MM.1S (cell line): ENCODE data around the gene VAC14.

Experiments
- DNase-seq: peaks from one replicate; pipeline ENCODE4 v3.0.0-alpha.2; 2015
- H2AFZ ChIP-seq: fragments of 300-600 bp; sonication (generic); 2 replicates; pipeline ENCODE4 v1.6.0; 2016; ENCODE audit warnings: antibody characterized with exemption, low read length
- H3F3A ChIP-seq: fragments of 300-600 bp; sonication (generic); 2 replicates; pipeline ENCODE4 v1.6.1; 2016; ENCODE audit warnings: mild to moderate bottlenecking, antibody characterized with exemption, low read length, moderate library complexity, mixed read lengths; ENCODE audit not compliant: insufficient read depth
- H3K27ac ChIP-seq: fragments of 300-600 bp; sonication (generic); 2 replicates; pipeline ENCODE4 v1.5.1; 2016; ENCODE audit warnings: mild to moderate bottlenecking, low read length
- H3K27me3 ChIP-seq: fragments of 300-600 bp; sonication (generic); replicated peaks from 2 replicates; pipeline ENCODE4 v1.6.0; 2016; ENCODE audit warnings: low read length; ENCODE audit not compliant: insufficient read depth
- H3K36me3 ChIP-seq: fragments of 300-600 bp; sonication (generic); replicated peaks from 2 replicates; pipeline ENCODE4 v1.6.1; 2016; ENCODE audit warnings: mild to moderate bottlenecking, low read length, mixed read lengths; ENCODE audit not compliant: insufficient read depth
- H3K4me1 ChIP-seq: fragments of 300-600 bp; sonication (generic); 2 replicates; pipeline ENCODE4 v1.6.1; 2016; ENCODE audit warnings: low read length, mixed read lengths
- H3K4me2 ChIP-seq: fragments of 300-600 bp; sonication (generic); 2 replicates; pipeline ENCODE4 v1.6.0; 2016; ENCODE audit warnings: low read depth, low read length
- H3K4me3 ChIP-seq: fragments of 300-600 bp; sonication (generic); 2 replicates; pipeline ENCODE4 v1.5.1; 2016; ENCODE audit warnings: low read length, mixed read lengths
- H3K79me2 ChIP-seq: fragments of 300-600 bp; sonication (generic); 2 replicates; pipeline ENCODE4 v1.6.1; 2016; ENCODE audit warnings: mixed run types, low read length, mixed read lengths
- H3K9ac ChIP-seq: fragments of 300-600 bp; sonication (generic); 2 replicates; pipeline ENCODE4 v1.6.1; 2016; ENCODE audit warnings: low read length, mixed read lengths
- H3K9me2 ChIP-seq: fragments of 300-600 bp; sonication (generic); replicated peaks from 2 replicates; pipeline ENCODE4 v1.6.1; 2016; ENCODE audit warnings: mild to moderate bottlenecking, low read length, mixed read lengths; ENCODE audit not compliant: insufficient read depth
- H3K9me3 ChIP-seq: fragments of 300-600 bp; sonication (generic); replicated peaks from 2 replicates; pipeline ENCODE4 v1.6.1; 2016; ENCODE audit warnings: mild to moderate bottlenecking, low read length, mixed read lengths; ENCODE audit not compliant: insufficient read depth
- H4K20me1 ChIP-seq: fragments of 300-600 bp; sonication (generic); 2 replicates; pipeline ENCODE4 v1.6.1; 2016; ENCODE audit warnings: mild to moderate bottlenecking, low read length, moderate library complexity, mixed read lengths; ENCODE audit not compliant: insufficient read depth
- CTCF ChIP-seq: fragments of 300-600 bp; sonication (generic); IDR thresholded peaks from 2 replicates; pipeline ENCODE4 v1.5.1; 2016; ENCODE audit warnings: antibody characterized with exemption, low read length, mixed read lengths
- EZH2 ChIP-seq: fragments of 300-600 bp; sonication (generic); optimal IDR thresholded peaks from 2 replicates; pipeline ENCODE3; 2017; ENCODE audit warnings: low read depth, mild to moderate bottlenecking, antibody characterized with exemption, low read length, mixed read lengths
- EZH2phosphoT487 ChIP-seq: fragments of 300-600 bp; sonication (generic); IDR thresholded peaks from 2 replicates; pipeline ENCODE4 v1.6.1; 2018; ENCODE audit warnings: antibody characterized with exemption, low read length

VAC14 gene

DNA sequence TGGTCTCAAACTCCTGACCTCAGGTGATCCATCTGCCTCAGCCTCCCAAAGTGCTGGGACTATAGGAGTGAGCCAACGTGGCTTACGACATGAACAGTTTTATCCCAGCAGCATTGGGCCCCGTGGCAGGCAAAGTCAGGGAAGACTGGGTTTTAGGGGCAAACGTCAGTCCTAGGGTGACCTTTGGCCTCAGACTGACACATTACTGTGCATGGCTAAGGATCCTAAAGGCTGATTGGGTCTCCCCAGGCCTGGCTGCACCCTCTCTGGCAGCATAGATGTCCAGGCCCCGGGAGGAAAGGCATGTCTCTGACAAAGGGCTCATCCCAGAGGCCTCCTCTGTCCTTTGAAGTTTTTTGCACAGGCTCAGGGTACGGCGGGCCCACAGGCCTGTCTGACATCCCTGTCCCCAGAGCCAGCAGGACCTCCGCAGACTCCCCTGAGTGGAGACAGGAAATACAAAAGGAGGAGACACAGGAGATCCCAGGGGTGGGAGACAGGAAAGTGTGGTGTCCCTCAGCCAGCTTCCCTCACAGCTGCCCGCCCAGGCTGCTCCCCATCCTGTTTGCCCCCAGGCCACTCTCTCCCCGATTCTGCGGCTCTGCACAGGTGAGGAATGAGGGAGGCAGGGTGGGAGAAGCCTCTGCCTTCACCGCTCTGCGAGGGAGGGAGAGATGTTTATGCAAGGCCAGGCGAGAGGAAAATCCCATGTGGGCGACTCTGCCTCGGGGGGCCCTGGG is 60.6 kb downstream of the VAC14 start:
- TF ChIP-seq EZH2 (no peak), CTCF (no peak), EZH2phosphoT487 (no peak)
- no peak overlapping the region for H3K9ac ChIP-seq
- DNase-seq, result no peak

DNA sequence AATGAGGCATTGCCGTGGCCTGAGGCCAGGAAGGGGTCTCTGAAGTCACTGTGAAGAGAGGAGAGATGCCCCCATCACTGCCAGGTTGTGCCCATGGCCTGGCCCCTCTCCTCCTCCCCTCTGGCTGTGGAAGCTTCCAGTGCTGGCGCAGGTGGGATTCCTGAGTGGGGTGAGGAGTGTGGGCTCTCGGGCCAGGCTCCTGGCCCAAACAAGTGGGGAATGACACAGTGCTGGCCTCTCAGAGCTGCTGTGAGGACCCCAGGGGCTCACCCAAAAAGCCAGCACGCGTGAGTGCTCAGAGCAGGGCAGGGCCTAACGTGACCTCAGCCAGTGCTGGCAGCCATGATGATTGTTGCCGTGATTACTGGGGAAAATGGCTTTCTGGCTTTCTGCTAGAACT is 61.6 kb downstream of the VAC14 start:
- Histone ChIP-seq H3K4me1 (peaks cover 29% of the 10 kb centered on the region), H3F3A (peaks cover 20% of the 10 kb centered on the region), H3K27me3 (no peaks in the 10 kb centered on the region), H3K9me3 (no peaks in the 10 kb centered on the region), H3K9ac (no peak overlapping the region; the same call in 1 of the 2 replicates), H3K79me2 (peaks cover 36% of the 10 kb centered on the region), H4K20me1 (no peaks in the 10 kb centered on the region), H3K27ac (peak overlapping the region; percentile 98; the same call in 1 of the 2 replicates), H2AFZ (no peak overlapping the region), H3K4me2 (no peak overlapping the region), H3K4me3 (no peak overlapping the region), H3K36me3 (no peaks in the 10 kb centered on the region), H3K9me2 (no peaks in the 10 kb centered on the region)
- TF ChIP-seq CTCF, result no peak
- TF ChIP-seq EZH2, result no peak
- no peak for TF ChIP-seq EZH2phosphoT487
- no peak for DNase-seq

More for the DNA sequence above, 60.6 kb downstream of the VAC14 start:
- no peaks in the 10 kb centered on the region for H3K36me3 ChIP-seq
- H3K9me3 ChIP-seq, result no peaks in the 10 kb centered on the region
- H3K27ac ChIP-seq, result no peak overlapping the region
- no peak overlapping the region for H3K4me2 ChIP-seq
- H3K4me3 ChIP-seq, result no peak overlapping the region
- H4K20me1 ChIP-seq, result no peaks in the 10 kb centered on the region
- H2AFZ ChIP-seq, result no peak overlapping the region
- H3F3A ChIP-seq, result peaks cover 20% of the 10 kb centered on the region
- no peaks in the 10 kb centered on the region for H3K27me3 ChIP-seq
- H3K9me2 ChIP-seq, result no peaks in the 10 kb centered on the region
- H3K79me2 ChIP-seq, result peaks cover 26% of the 10 kb centered on the region
- peaks cover 29% of the 10 kb centered on the region for H3K4me1 ChIP-seq

- H2AFZ ChIP-seq, result no peak overlapping the region
- TF ChIP-seq CTCF, result peak; percentile 71
- no peak for TF ChIP-seq EZH2
- peak overlapping the region; percentile 74 for H3K4me2 ChIP-seq
- H3K4me1 ChIP-seq, result peaks cover 29% of the 10 kb centered on the region
- no peaks in the 10 kb centered on the region for H4K20me1 ChIP-seq
- no peaks in the 10 kb centered on the region for H3K9me2 ChIP-seq
- no peaks in the 10 kb centered on the region for H3K36me3 ChIP-seq
- peak overlapping the region; percentile 37 for H3K4me3 ChIP-seq
- DNase-seq, result peak; percentile 39
- H3F3A ChIP-seq, result peaks cover 20% of the 10 kb centered on the region
- peak overlapping the region; percentile 90 for H3K9ac ChIP-seq
- no peaks in the 10 kb centered on the region for H3K27me3 ChIP-seq
- H3K27ac ChIP-seq, result peak overlapping the region; percentile 98
- H3K9me3 ChIP-seq, result no peaks in the 10 kb centered on the region
- H3K79me2 ChIP-seq, result peaks cover 36% of the 10 kb centered on the region
Observed at GRCh38 chr16:70738083-70738977, 62.6 kb downstream of the VAC14 start.
